ENCODE data around the gene ANAPC15. TPM values are rescaled to one million over a fixed set of nuclear protein-coding genes. Genes with fewer than 3 reads are reported as not detected.
"Not testable (repeated sequence)": the region's sequence is repeated elsewhere in the genome, so short reads cannot be mapped to it uniquely, and the experiment has no call there.

ANAPC15 gene
- total RNA-seq, 2 donors from 2014 or later = 28.9 to 54.2 TPM

GRCh38 chr11:72135891-72136683 lies 23.6 kb upstream of the ANAPC15 start:
- intact Hi-C loops (cut with DNase I) = no loop called here
- no peaks in the 10 kb centered on the region for H3K9me3 ChIP-seq
- H3K4me1 ChIP-seq (replicated peaks) = no peaks in the 10 kb centered on the region
- 94% methylated on average over 14 of the region's 14 CpGs for WGBS
- no peak for TF ChIP-seq CTCF (IDR thresholded peaks at IDR 0.05)
- no peak for TF ChIP-seq POLR2AphosphoS5 (IDR thresholded peaks at IDR 0.05)
- TF ChIP-seq POLR2A (IDR thresholded peaks at IDR 0.05) = no peak
- H3K27me3 ChIP-seq (replicated peaks; ENCODE audit: insufficient read depth) = no peaks in the 10 kb centered on the region
- H3K4me3 ChIP-seq = no peak overlapping the region
- no peak for DNase-seq (ENCODE audit: low spot score)
- no peaks in the 10 kb centered on the region for H3K36me3 ChIP-seq
- H3K27ac ChIP-seq = no peak overlapping the region

- DNase-seq (ENCODE audit: low spot score); H3K27me3 ChIP-seq (replicated peaks; ENCODE audit: insufficient read depth); H3K27ac ChIP-seq; H3K36me3 ChIP-seq; H3K4me1 ChIP-seq (replicated peaks); H3K9me3 ChIP-seq; H3K4me3 ChIP-seq; intact Hi-C loops (cut with DNase I): not testable (repeated sequence)
- WGBS = 95% methylated on average over 4 of the region's 4 CpGs
Measured at GRCh38 chr11:72135473-72135872, 23.0 kb upstream of the ANAPC15 start, which contains the start of gene FOLR3. Gene FOLR3 (plus strand): TSS chr11:72135725. CDS start chr11:72135953, 228 bp downstream.

GRCh38 chr11:72132646-72133045 lies 20.2 kb upstream of the ANAPC15 start:
- TF ChIP-seq CTCF (IDR thresholded peaks at IDR 0.05) (no peak), POLR2AphosphoS5 (IDR thresholded peaks at IDR 0.05) (no peak)
- no peak for DNase-seq (ENCODE audit: low spot score)
- Histone ChIP-seq H3K4me3 (no peak overlapping the region), H3K27me3 (replicated peaks; ENCODE audit: insufficient read depth) (no peaks in the 10 kb centered on the region), H3K4me1 (replicated peaks) (no peaks in the 10 kb centered on the region), H3K36me3 (no peaks in the 10 kb centered on the region), H3K27ac (no peak overlapping the region), H3K9me3 (no peaks in the 10 kb centered on the region)
- intact Hi-C loops (cut with DNase I) = no loop called here
- 78% methylated on average over 2 of the region's 2 CpGs for WGBS

GRCh38 chr11:72129381-72129780 lies 16.9 kb upstream of the ANAPC15 start:
- no peak overlapping the region for H3K27ac ChIP-seq
- no peak for DNase-seq (ENCODE audit: low spot score)

GRCh38 chr11:72127923-72128322 lies 15.4 kb upstream of the ANAPC15 start:
- H3K27ac ChIP-seq = no peak overlapping the region
- TF ChIP-seq POLR2AphosphoS5 (IDR thresholded peaks at IDR 0.05) (no peak), CTCF (IDR thresholded peaks at IDR 0.05) (no peak), POLR2A (IDR thresholded peaks at IDR 0.05) (no peak)

More at GRCh38 chr11:72129381-72129780, 16.9 kb upstream of the ANAPC15 start:
- WGBS = 61% methylated on average over 3 of the region's 3 CpGs
- no peak overlapping the region for H3K4me3 ChIP-seq
- no peaks in the 10 kb centered on the region for H3K36me3 ChIP-seq
- no peak for TF ChIP-seq POLR2AphosphoS5 (IDR thresholded peaks at IDR 0.05)
- no peak for TF ChIP-seq POLR2A (IDR thresholded peaks at IDR 0.05)
- TF ChIP-seq CTCF (IDR thresholded peaks at IDR 0.05) = no peak
- intact Hi-C loops (cut with DNase I) = no loop called here
- H3K9me3 ChIP-seq = no peaks in the 10 kb centered on the region
- H3K4me1 ChIP-seq (replicated peaks) = no peaks in the 10 kb centered on the region
- H3K27me3 ChIP-seq (replicated peaks; ENCODE audit: insufficient read depth) = no peaks in the 10 kb centered on the region

More at GRCh38 chr11:72127923-72128322, 15.4 kb upstream of the ANAPC15 start:
- 65% methylated on average over 2 of the region's 2 CpGs for WGBS
- no peak overlapping the region for H3K4me3 ChIP-seq
- intact Hi-C loops (cut with DNase I) = no loop called here
- H3K9me3 ChIP-seq = no peaks in the 10 kb centered on the region
- no peaks in the 10 kb centered on the region for H3K4me1 ChIP-seq (replicated peaks)
- no peaks in the 10 kb centered on the region for H3K27me3 ChIP-seq (replicated peaks; ENCODE audit: insufficient read depth)
- DNase-seq (ENCODE audit: low spot score) = no peak
- H3K36me3 ChIP-seq = no peaks in the 10 kb centered on the region

All from prostate gland (tissue), 2 donors.